HG03439 (cell line): ENCODE data around the gene TEX2.
"Not testable (repeated sequence)": the region's sequence is repeated elsewhere in the genome, so short reads cannot be mapped to it uniquely, and the experiment has no call there.

Experiments used
- ATAC-seq: cut with Tn5 transposase; IDR thresholded peaks from one replicate; pipeline ENCODE4 v1.9.1; 2021; ENCODE audit warnings: mild to moderate bottlenecking, moderate library complexity; ENCODE audit not compliant: unreplicated experiment

TEX2 gene

GRCh38 chr17:64186171-64187092 lies 76.6 kb downstream of the TEX2 start:
- no peak for ATAC-seq

GRCh38 chr17:64185557-64185956 lies 77.5 kb downstream of the TEX2 start:
- not testable (repeated sequence) for ATAC-seq

- no peak for ATAC-seq
Observed at GRCh38 chr17:64185101-64185500, 78.0 kb downstream of the TEX2 start.

- ATAC-seq: no peak
Observed at GRCh38 chr17:64183815-64184214, 79.2 kb downstream of the TEX2 start.

GRCh38 chr17:64182325-64183012 lies 80.6 kb downstream of the TEX2 start:
- no peak for ATAC-seq

- no peak for ATAC-seq
Observed at GRCh38 chr17:64180089-64181073, 82.7 kb downstream of the TEX2 start.

GRCh38 chr17:64179024-64179423 lies 84.0 kb downstream of the TEX2 start:
- not testable (repeated sequence) for ATAC-seq

GRCh38 chr17:64178011-64178825 lies 84.8 kb downstream of the TEX2 start:
- ATAC-seq: no peak

- no peak for ATAC-seq
Observed at GRCh38 chr17:64177311-64178010, 85.6 kb downstream of the TEX2 start.

GRCh38 chr17:64176556-64176955 lies 86.5 kb downstream of the TEX2 start:
- ATAC-seq: no peak

GRCh38 chr17:64174686-64175456 lies 88.2 kb downstream of the TEX2 start:
- ATAC-seq: no peak

GRCh38 chr17:64173646-64174045 lies 89.4 kb downstream of the TEX2 start:
- ATAC-seq: no peak

GRCh38 chr17:64172510-64172909 lies 90.5 kb downstream of the TEX2 start:
- no peak for ATAC-seq

- ATAC-seq: no peak
Observed at GRCh38 chr17:64171041-64171440, 92.0 kb downstream of the TEX2 start.

GRCh38 chr17:64170286-64170685 lies 92.8 kb downstream of the TEX2 start:
- ATAC-seq: no peak

GRCh38 chr17:64167666-64168065 lies 95.4 kb downstream of the TEX2 start:
- ATAC-seq: not testable (repeated sequence)

GRCh38 chr17:64166876-64167275 lies 96.2 kb downstream of the TEX2 start:
- no peak for ATAC-seq

GRCh38 chr17:64165347-64165746 lies 97.7 kb downstream of the TEX2 start:
- no peak for ATAC-seq
